Hippocampal formation (tissue), 2 donors: ENCODE data around the gene CCIN.
"Not testable (repeated sequence)": the region's sequence is repeated elsewhere in the genome, so short reads cannot be mapped to it uniquely, and the experiment has no call there.

Source experiments
- DNase-seq, 2 donors: peaks; one replicate each; lab custom pipeline; 2025; lab: John Stamatoyannopoulos, UW

Gene CCIN

GRCh38 chr9:36169166-36169565 lies at the start of gene CCIN:
CCIN (plus strand) TSS chr9:36169388; CDS start chr9:36169503, 115 bp downstream.
- no peak for DNase-seq

GRCh38 chr9:36119476-36119875 lies 49.7 kb upstream of the CCIN start:
- no peak for DNase-seq

DNA sequence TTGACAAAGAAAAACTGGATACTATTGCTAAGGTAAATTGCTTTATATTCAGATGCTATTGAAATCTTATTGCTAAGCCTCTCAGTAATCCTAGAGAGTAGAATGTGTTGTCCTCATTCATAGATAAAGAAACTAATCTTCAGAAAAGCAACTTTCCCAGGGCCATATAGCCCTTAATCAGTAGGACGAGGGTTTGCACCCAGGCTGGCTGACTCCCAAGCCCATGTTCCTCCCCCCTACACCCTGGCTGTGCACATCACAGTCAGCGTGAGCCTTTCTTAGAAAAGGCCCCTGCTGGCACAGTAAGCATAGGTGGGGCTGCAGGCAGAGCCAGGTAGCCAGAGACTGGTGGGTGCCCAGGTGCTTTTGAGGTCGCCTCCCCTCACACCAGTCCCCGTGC lies 48.5 kb upstream of the CCIN start:
- DNase-seq = no peak

DNA sequence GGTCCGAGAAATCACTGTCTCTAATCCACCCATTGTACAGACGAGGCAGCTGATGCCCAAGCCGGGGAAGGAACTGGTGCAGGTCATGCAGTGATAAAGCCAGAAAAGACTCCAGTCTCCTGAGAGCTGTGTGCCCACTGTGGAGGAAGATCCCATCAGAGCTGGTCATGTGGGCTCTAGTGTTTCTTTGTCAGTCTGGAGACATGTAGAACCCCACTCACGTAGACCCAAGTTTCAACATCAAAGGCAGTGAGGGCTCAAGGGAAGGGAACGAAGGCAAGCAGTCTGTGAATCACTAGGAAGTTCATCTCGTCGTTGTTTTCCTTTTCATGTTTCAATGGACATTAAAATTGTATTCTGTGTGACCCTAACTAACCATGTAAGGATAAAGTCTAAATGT lies 47.2 kb upstream of the CCIN start:
- DNase-seq = no peak

DNA sequence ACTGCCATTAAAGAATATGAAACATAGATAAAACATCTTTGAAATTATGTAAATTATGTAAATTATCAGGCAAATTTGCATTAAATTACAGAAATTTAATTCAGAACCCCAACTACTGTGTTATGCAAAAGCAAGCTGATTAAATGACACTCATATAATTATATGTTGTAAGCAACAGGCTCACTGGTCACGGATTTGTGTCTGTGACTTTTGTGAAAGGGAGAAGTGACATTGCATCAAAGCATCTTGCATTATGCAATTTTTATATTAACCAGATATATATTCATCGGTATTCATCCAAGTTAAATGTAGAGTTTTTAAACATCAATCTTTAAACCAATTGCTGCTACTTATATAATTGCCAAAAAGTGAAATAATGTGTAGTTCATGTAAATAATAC lies 45.7 kb upstream of the CCIN start:
- DNase-seq = no peak

DNA sequence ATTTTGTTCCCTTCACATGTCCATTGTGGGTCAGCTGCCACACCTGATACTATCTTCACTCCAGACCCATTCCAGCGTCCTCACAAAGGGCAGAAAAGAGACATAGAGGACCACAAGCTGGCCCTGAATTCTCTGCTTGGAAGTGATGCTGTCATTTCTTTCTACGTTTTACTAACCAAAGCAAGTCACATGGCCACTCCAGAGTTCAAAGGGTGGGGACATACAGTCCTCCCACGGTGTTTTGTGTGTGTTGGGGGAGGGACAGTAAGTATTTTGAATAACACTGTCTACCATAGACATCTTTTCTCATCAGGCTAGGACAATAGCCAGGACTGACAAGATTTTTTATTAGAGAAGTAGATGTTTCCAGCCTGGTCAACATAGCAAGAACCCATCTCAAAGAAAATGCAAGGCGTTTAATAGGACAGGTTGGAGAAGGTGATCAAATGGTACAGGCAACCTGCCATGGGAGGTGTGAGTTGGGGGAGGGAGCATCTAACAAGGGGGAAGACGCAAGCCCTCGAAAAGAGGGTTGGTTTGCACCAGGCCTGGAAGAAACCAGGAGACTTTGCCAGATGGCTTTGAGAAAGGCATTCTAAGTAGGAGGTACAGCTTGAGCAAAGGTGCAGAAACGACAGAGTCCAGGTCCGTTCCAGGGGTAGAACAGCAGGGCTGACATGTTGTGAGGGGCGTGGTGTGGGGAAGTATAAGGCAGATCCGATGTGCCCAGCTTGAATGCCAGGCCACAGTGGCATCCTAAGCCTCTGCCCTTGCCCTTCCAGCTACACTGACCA lies 43.9 kb upstream of the CCIN start:
- no peak for DNase-seq

GRCh38 chr9:36126016-36126730 lies 43.0 kb upstream of the CCIN start:
- DNase-seq = no peak

- DNase-seq = no peak
Observed at GRCh38 chr9:36127652-36128244, 41.4 kb upstream of the CCIN start.

DNA sequence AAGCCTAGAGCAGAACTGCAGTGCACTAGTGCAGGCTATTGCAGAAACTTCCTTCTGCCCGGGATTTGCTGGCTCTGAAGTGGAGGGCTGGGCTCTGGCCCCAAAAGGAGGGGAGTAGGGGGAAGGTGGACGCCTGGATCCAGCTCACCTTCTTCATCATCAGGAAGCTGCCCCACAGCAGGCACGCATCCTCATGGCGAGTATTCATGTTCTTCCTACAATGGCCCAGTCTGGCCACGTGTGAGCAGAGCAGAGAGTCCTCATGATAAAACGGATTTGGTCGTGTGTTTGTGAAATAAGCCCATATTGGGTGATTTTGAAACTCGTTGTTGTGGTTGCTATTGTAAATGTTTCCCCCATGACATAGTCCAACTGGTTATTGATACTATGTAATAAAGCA lies 40.8 kb upstream of the CCIN start:
- no peak for DNase-seq

DNA sequence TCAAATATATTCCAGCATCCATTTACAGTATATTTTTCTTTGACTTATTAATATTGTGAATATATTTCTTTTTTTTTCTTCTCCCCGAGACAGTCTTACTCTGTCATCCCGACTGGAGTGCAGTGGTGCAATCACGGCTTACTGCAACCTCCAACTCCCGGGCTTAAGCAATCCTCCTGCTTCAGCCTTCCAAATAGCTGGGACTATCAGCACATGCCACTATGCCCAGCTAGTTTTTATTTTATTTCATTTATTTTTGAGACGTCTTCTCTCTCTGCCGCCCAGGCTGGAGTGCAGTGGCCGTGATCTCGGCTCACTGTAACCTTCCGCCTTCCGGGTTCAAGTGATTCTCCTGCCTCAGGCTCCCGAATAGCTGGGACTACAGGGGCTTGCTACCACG lies 40.0 kb upstream of the CCIN start:
- no peak for DNase-seq

DNA sequence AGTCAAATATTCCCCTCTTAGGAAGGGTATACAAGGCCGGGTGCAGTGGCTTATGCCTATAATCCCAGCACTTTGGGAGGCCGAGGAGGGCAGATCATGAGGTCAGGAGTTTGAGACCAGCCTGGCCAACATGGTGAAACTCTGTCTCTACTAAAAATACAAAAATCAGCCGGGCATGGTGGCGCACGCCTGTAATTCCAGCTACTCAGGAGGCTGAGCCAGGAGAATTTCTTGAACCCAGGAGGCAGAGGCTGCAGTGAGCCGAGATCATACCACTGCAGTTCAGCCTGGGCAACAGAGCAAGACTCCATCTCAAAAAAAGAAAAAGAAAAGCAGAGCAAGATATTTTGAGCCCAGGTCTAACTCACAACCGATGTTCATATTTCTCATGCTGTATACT lies 37.5 kb upstream of the CCIN start:
- not testable (repeated sequence) for DNase-seq

GRCh38 chr9:36132086-36132485 lies 37.1 kb upstream of the CCIN start:
- DNase-seq = no peak

DNA sequence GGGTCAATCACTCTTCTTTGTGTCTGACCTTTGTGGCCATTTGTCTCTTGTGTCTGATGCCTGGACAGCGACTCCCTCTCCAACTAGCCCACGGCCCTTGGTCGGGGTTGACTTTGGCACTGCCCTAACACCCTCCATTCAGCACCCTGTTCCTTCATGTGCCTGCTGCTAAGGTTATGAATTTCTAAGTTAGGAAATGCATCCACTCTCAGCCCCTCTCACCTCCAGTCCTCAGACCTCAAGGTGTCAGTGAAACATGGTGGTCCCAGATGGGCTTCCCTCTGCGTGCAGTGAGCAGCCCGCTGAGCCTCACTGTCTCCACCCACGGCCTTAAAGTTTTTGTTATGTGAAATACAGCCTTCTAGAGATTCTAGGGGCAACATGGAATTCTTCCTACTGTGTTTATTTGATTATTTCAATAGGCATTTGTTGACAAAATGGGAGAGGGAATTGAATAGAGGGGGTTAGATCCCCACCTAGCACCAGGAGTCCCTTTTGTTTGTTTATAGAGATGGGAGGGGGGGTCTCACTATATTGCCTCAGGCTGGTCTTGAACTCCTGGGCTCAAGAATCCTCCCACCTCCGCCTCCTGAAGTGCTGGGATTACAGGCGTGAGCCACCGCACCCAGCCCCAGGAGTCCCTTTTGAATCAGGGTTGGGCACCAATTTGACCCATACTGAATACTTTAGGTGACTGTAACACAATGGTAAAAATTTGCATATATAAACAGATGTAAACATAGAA lies 34.3 kb upstream of the CCIN start:
- DNase-seq = no peak

- no peak for DNase-seq
Observed at GRCh38 chr9:36135741-36136271, 33.4 kb upstream of the CCIN start.

GRCh38 chr9:36136272-36136893 lies 32.8 kb upstream of the CCIN start, which contains the start of gene GLIPR2:
GLIPR2 (plus strand) TSS chr9:36136733; CDS start chr9:36136779, 46 bp downstream.
- DNase-seq = peak; percentile 60 to 80

DNA sequence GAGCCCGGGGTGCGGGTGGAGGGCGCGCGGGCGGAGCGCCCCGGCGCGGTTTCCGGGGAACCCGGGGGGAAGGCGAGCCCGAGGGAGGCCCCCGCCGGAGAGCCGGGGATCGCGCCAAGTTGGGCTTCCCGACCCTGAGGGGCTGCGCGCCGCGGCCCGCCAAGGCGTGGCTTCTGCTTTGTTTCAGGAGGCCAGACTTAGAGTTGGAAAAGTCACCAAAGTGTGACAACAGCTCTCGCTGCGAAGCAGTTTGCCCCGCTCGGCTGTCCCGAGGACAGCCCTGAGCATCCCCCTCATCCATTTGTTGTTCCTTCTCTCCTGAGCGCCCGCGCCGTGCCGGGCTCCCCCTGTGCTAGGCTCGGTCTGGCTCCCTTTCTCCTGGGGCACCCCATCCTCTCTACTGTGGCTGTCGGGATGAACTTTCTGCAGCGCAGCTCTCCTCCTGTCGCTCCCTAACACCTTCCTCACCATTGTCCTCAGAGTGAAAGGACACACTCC lies 32.2 kb upstream of the CCIN start:
- DNase-seq = no peak

DNA sequence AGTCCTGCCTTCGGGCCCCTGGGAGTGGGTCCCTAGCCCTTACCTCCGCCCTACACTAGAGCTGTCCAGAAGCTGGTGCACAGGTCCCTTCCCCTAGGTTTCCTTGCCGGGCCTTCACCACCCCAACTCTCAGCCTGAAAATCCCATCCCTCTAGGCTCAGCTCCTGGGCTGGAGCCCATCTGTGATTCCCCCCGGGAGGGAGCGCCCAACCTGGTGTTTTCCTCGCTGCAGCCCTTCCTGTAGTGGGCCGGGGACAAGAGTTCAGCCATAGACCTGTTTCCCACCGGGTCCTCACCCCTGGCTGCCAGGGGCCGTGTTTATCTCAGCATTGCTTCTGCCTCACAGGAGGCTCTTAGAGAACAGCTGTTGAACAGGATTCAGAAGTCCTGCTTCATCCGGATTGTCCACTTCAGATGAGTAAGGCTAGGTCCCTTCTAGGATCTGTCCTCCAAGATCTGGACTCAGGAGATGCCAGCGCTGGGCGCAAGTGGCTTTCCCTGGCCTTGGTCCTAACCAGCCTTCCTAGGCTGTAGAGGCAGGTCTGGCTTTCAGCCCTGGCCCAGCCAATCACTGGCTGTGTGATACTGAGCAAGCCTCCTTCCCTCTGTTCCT lies 31.7 kb upstream of the CCIN start:
- DNase-seq = peak in 1 of 2 donors; percentile 21

GRCh38 chr9:36138496-36138895 lies 30.7 kb upstream of the CCIN start:
- no peak for DNase-seq

GRCh38 chr9:36138901-36139300 lies 30.3 kb upstream of the CCIN start:
- no peak for DNase-seq
